IMR-90 (cell line): Measurements from ENCODE around the gene CNKSR3.

ENCODE experiments used
- BHLHE40 ChIP-seq: fragments of 150-350 bp; IDR thresholded peaks from 2 replicates; pipeline ENCODE4 v1.6.1; 2016; ENCODE audit warnings: mild to moderate bottlenecking, low read depth, low read length
- CHD1 ChIP-seq: IDR thresholded peaks from 2 replicates; pipeline ENCODE4 v1.6.1; 2012; ENCODE audit warnings: low read depth, low read length, improper control_type of control experiment
- FOS ChIP-seq: fragments of 150-350 bp; IDR thresholded peaks from 2 replicates; pipeline ENCODE4 v1.6.1; 2016; ENCODE audit warnings: low read depth, low read length
- MAFK ChIP-seq: IDR thresholded peaks from 2 replicates; pipeline ENCODE4 v1.6.1; 2012; ENCODE audit warnings: low read depth, low read length, improper control_type of control experiment
- MXI1 ChIP-seq: IDR thresholded peaks from 2 replicates; pipeline ENCODE4 v1.6.1; 2012; ENCODE audit warnings: low read depth, mild to moderate bottlenecking, low read length, moderate library complexity, borderline replicate concordance
- POLR2A ChIP-seq: IDR thresholded peaks from 2 replicates; pipeline ENCODE4 v1.6.1; 2012; ENCODE audit warnings: mild to moderate bottlenecking, low read depth, low read length
- RFX5 ChIP-seq: IDR thresholded peaks from 2 replicates; pipeline ENCODE4 v1.8.0; 2012; ENCODE audit warnings: low read depth, mild to moderate bottlenecking, low read length, moderate library complexity
- TF ChIP-seq, protein P1 (sequence below): conservative IDR thresholded peaks from 2 replicates; pipeline ENCODE4 v1.5.1; 2012; ENCODE audit warnings: mild to moderate bottlenecking, low read depth, low read length, improper control_type of control experiment
- TF ChIP-seq, protein P2 (sequence below): fragments of 150-350 bp; IDR thresholded peaks from 2 replicates; pipeline ENCODE4 v1.6.1; 2017; ENCODE audit warnings: mild to moderate bottlenecking, antibody characterized with exemption, low read length, low read depth

- TF ChIP-seq, protein P1, sequence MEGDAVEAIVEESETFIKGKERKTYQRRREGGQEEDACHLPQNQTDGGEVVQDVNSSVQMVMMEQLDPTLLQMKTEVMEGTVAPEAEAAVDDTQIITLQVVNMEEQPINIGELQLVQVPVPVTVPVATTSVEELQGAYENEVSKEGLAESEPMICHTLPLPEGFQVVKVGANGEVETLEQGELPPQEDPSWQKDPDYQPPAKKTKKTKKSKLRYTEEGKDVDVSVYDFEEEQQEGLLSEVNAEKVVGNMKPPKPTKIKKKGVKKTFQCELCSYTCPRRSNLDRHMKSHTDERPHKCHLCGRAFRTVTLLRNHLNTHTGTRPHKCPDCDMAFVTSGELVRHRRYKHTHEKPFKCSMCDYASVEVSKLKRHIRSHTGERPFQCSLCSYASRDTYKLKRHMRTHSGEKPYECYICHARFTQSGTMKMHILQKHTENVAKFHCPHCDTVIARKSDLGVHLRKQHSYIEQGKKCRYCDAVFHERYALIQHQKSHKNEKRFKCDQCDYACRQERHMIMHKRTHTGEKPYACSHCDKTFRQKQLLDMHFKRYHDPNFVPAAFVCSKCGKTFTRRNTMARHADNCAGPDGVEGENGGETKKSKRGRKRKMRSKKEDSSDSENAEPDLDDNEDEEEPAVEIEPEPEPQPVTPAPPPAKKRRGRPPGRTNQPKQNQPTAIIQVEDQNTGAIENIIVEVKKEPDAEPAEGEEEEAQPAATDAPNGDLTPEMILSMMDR: no peak
- TF ChIP-seq RFX5 (no peak), POLR2A (no peak), CHD1 (no peak), MXI1 (no peak), BHLHE40 (no peak), FOS (no peak), MAFK (no peak)
- TF ChIP-seq, protein P2, sequence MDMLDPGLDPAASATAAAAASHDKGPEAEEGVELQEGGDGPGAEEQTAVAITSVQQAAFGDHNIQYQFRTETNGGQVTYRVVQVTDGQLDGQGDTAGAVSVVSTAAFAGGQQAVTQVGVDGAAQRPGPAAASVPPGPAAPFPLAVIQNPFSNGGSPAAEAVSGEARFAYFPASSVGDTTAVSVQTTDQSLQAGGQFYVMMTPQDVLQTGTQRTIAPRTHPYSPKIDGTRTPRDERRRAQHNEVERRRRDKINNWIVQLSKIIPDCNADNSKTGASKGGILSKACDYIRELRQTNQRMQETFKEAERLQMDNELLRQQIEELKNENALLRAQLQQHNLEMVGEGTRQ: no peak
Observed at GRCh38 chr6:154406869-154407268, 103.6 kb downstream of the CNKSR3 start.
